Glomerular endothelial cell (primary cell): ENCODE data around the gene OR5M3. TPM values are rescaled to one million over a fixed set of nuclear protein-coding genes. Genes with fewer than 3 reads are reported as not detected.

Experiments
- DNase-seq: peaks from one replicate; pipeline ENCODE4 v3.0.0-alpha.2; 2011; ENCODE audit warnings: low read depth, low spot score; ENCODE audit errors: extremely low read depth
- total RNA-seq: library from RNA; depleted of rRNA; stranded (reverse); fragments of >200 nt; gene quantifications from 2 replicates; pipeline ENCODE4 v1.2.3, GENCODE V29; 2015

Gene OR5M3
- not detected in 2 replicates for total RNA-seq

GRCh38 chr11:56473252-56473651 is at the start of gene OR5M3:
OR5M3 (minus strand) TSS chr11:56473352; CDS start chr11:56470497, 2,855 bp downstream.
- DNase-seq: no peak

DNA sequence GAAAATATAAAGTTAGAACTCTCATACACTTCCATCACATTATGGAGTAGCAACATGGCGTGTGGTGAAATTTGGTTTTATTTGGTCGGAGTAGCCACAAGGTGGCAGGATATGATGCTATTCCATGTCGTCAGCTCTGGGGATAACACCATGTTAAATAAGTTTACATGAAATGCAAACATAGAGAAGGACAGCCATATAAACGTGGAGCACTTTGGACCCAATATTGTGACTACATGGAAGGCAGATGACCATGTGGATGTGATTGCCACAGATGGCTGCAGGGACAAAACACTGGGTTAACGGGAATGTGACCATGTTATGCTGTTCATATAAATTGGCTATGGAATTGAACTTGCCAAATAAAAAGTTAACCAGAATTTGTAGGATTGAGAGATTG is 48.9 kb upstream of the OR5M3 start:
- DNase-seq: no peak

DNA sequence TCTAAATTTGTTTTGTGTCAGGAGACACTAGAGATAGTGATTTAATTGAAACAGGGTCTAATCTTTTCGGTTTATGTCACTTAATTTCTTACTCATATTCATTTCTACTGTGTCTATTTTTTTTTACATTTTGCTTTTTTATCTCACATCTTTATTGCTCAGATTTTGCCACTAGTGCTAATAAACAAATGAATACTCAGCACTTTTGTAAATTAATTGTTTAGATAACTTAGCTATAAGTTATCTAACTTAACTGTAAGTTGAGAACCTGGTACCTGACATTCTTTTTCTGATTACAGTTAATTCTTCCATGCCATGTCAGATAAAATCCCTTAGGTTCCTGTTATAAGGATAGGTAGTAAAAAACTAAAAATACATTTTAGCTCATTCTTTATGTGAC is 40.1 kb upstream of the OR5M3 start:
- DNase-seq: no peak

DNA sequence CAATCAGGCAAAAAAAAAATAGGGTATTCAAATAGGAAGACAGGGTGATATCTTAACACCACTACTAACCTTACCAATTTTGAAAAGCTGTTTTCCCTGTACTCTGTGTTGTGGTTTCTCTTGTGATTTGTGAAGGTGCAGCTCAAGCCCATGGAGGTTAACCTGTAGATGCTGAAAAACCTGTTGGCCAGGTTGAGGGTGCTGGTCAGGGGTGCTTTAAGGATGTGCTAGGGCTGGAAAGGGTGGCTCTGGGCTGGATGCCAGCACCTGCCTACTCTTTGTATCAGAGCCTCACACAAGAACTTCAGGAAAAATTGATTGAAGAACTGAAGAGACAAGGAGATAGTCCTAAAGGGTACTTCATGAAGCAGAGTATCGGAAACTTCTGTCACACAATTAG is 36.3 kb upstream of the OR5M3 start:
- no peak for DNase-seq

GRCh38 chr11:56497010-56497409 is 23.9 kb upstream of the OR5M3 start:
- no peak for DNase-seq

- no peak for DNase-seq
These were observed 22.0 kb upstream of the OR5M3 start for GRCh38 chr11:56495117-56495516.

DNA sequence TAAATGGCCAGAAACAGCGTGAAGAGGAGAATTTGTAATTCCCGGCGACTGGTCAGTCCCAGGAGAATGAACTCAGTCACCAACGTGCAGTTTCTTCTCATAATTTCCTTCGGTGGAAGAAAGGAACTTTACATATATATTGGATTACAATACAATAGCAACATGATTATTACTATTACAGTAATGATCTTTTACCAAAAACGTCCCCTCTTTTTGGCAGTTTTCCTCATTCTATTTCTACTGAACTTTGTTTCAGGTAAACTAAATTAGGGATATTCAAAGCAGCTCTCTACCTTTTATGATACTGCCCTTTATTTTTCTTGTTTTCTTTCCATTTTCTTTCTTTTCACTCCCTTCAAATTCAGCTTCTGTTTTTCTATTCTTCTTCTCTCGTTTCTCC is 18.1 kb upstream of the OR5M3 start, which contains the start of gene OR5M8:
OR5M8 (minus strand) TSS at position 101 of the 400 bp plus-strand sequence; CDS start at position 101, 0 bp downstream.
- DNase-seq: no peak

DNA sequence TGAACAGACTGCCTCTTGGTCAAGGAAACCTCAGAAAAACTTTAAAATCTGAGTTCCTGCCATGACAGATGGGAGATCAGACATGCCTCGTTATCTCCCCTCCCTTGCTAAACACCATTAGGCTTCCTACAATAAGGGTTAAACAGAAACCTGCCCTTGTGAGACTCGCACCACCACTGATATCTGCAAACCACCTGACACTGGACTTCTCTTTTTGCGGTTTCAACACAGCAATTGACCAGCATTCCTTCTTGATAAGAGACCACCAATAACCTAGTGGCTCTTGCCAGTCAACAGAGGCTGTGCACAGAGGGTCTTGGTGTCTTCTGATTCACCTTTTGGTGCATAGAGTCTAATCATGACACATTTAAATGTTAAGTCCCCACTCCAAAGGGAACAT is 13.6 kb upstream of the OR5M3 start:
- no peak for DNase-seq

DNA sequence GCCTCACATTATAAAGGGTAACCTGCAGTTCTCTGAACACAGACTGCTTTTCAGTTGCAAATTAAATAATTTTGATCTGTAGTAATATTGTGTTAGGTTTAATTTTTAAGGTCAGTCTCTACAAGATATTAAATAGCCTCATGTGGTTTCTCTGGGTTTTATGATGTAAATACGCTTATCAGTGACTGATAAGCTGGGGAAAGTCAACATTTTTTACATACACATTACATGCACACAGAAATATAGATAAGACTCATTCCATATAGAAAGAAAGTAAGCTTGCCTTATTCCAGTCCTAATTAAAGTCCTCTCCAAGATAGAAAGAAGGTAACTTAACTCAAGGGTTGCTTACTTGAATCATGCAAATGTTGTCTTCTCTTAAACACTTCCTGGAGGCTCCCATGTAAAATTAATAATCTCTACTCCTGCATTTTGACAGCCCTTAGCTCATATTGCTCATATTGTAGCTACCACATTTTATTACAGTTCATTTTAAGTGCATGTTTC is 1.6 kb upstream of the OR5M3 start:
- DNase-seq: no peak

DNA sequence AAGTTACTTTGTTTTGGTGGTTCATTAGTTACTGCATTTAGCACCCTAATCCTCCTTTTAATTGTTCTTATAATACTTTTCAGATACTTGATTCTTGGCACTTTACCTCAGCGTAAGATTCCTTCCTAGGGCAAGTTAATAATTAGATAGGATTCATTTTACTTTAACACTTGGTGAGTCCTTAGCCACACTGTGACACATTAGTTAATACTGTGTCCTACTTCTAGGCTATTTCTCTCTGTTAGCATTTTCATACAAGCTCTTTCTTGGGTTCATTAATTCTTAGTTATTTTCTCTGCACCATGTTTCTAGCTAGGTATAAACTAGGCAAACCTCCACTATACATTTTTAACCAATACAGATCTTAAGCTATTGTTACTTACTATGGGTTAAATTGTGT is 16.1 kb downstream of the OR5M3 start:
- no peak for DNase-seq

DNA sequence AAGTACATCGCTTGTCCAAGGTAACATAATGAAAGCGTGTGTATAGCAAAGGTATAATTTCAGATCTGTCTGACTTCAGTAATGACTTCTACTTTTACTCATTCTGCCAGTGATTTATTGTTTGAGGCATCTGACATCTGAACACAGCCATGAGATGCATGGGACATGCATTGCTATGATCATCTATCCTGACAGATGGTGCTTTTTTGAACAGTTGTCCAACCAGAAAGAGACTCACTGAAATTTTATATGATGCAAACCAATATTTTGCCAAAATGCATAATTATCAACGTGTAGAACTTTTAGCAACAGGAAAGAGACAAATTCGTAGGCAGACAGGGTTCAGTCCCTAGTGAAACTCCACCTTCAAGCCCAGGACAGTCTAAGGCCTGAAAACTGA is 19.6 kb downstream of the OR5M3 start:
- DNase-seq: no peak

Other genes with a start within 250 kb of the OR5M3 start
- gene OR5T2, start 239.1 kb downstream of the OR5M3 start, total RNA-seq: not detected in 2 replicates
- not detected in 2 replicates for gene OR5T3, start 221.1 kb downstream of the OR5M3 start, total RNA-seq
- not detected in 2 replicates for gene OR5T1, start 199.2 kb downstream of the OR5M3 start, total RNA-seq
- not detected in 2 replicates for gene OR8H1, start 181.1 kb downstream of the OR5M3 start, total RNA-seq
- not detected in 2 replicates for gene OR8K3, start 158.2 kb downstream of the OR5M3 start, total RNA-seq
- gene OR8K1, start 127.3 kb downstream of the OR5M3 start, total RNA-seq: not detected in 2 replicates
- gene OR8J1, start 119.1 kb downstream of the OR5M3 start, total RNA-seq: not detected in 2 replicates
- not detected in 2 replicates for gene OR8U1, start 97.7 kb downstream of the OR5M3 start, total RNA-seq
- gene OR5AL1, start 60.7 kb downstream of the OR5M3 start, total RNA-seq: not detected in 2 replicates
- not detected in 2 replicates for gene OR5M8, start 18.0 kb upstream of the OR5M3 start, total RNA-seq
- not detected in 2 replicates for gene OR5M11, start 69.9 kb upstream of the OR5M3 start, total RNA-seq
- not detected in 2 replicates for gene OR5M10, start 104.4 kb upstream of the OR5M3 start, total RNA-seq
- not detected in 2 replicates for gene OR5M1, start 141.5 kb upstream of the OR5M3 start, total RNA-seq
- not detected in 2 replicates for gene OR5AP2, start 169.1 kb upstream of the OR5M3 start, total RNA-seq
- gene OR5AR1, start 190.3 kb upstream of the OR5M3 start, total RNA-seq: not detected in 2 replicates
- not detected in 2 replicates for gene OR9G1, start 225.7 kb upstream of the OR5M3 start, total RNA-seq